ENCODE data around the gene NUMB.

GRCh38 chr14:73287071-73287470 lies 171.3 kb downstream of the NUMB start:
- no peak for TF ChIP-seq CTCF (IDR thresholded peaks at IDR 0.05; ENCODE audit: borderline replicate concordance, extremely low read depth, low read length, poor library complexity, severe bottlenecking)
- TF ChIP-seq EZH2 (IDR thresholded peaks at IDR 0.05; ENCODE audit: borderline replicate concordance, low read depth, low read length, severe bottlenecking) = no peak
